Activated B cell treated with CpG ODN at 0.5 μM for 24 hours (primary cell): ENCODE data around the gene REV3L. TPM values are rescaled to one million over a fixed set of nuclear protein-coding genes. Genes with fewer than 3 reads are reported as not detected.

Source experiments
- ATAC-seq: fragments of 200-7000 bp; cut with Tn5 transposase; one replicate; pipeline ENCODE4 v1.10.0; 2021; ENCODE audit warnings: low read depth, mild to moderate bottlenecking, moderate library complexity
- CTCF ChIA-PET: fragments of 350-600 bp; sonication (Branson Sonifier 250); formaldehyde crosslinking; loops from one replicate; lab custom pipeline; 2021; ENCODE audit warnings: antibody characterized with exemption; lab: Charles Lee
- POLR2A ChIA-PET: fragments of 350-600 bp; sonication (Branson Sonifier 250); formaldehyde crosslinking; loops from one replicate; lab custom pipeline; 2021; ENCODE audit warnings: antibody characterized with exemption; lab: Charles Lee
- DNase-seq: peaks from one replicate; pipeline ENCODE4 v3.0.0; 2022
- H3K27ac Mint-ChIP-seq: one replicate; pipeline ENCODE4 v1.8.0; 2020; ENCODE audit warnings: mixed read lengths
- H3K27me3 Mint-ChIP-seq: one replicate; pipeline ENCODE4 v1.8.0; 2021; ENCODE audit warnings: mixed read lengths
- H3K36me3 Mint-ChIP-seq: one replicate; pipeline ENCODE4 v1.8.0; 2021; ENCODE audit warnings: low read depth, mixed read lengths
- H3K4me1 Mint-ChIP-seq: one replicate; pipeline ENCODE4 v1.8.0; 2021; ENCODE audit warnings: mixed read lengths
- H3K4me3 Mint-ChIP-seq: one replicate; pipeline ENCODE4 v1.8.0; 2020; ENCODE audit warnings: mild to moderate bottlenecking, mixed read lengths
- H3K9me3 Mint-ChIP-seq: one replicate; pipeline ENCODE4 v1.8.0; 2020; ENCODE audit warnings: mixed read lengths
- CTCF ChIP-seq: fragments of 200-600 bp; IDR thresholded peaks from one replicate; pipeline ENCODE4 v1.8.0; 2022; ENCODE audit warnings: antibody characterized with exemption, mild to moderate bottlenecking
- intact Hi-C: fragments of 100-400 bp; cut with micrococcal nuclease; formaldehyde crosslinking; loops from one replicate; pipeline ENCODE4 v1.15.1; 2024
- total RNA-seq: library from RNA; stranded (reverse); gene quantifications from 2 replicates; pipeline ENCODE4 v1.2.3, GENCODE V29; 2022

Gene REV3L
- 20.0 and 25.3 TPM in 2 replicates for total RNA-seq

GRCh38 chr6:111482959-111483735, at the start of gene REV3L:
TSS of gene REV3L (minus strand) at chr6:111483218. CDS start at chr6:111482888, 330 bp downstream.
- POLR2A ChIA-PET, result interaction anchor here (0.6 to 2.9 kb wide), 32 partner anchors 17 to 1589 kb away, joined by 3 to 79 read pairs (median 5); partner anchors contain the start of genes CDK19, GTF3C6 and TRAF3IP2
- ATAC-seq, result peak; percentile 51

GRCh38 chr6:111531185-111531584, 48.2 kb upstream of the REV3L start:
- Mint-ChIP-seq H3K9me3 (no peaks in the 10 kb centered on the region), H3K4me3 (no peak overlapping the region), H3K27ac (no peak overlapping the region), H3K36me3 (no peaks in the 10 kb centered on the region), H3K27me3 (no peaks in the 10 kb centered on the region), H3K4me1 (peaks cover 11% of the 10 kb centered on the region)
- no peak for ATAC-seq
- POLR2A ChIA-PET, result no interaction called here
- TF ChIP-seq CTCF, result no peak
- CTCF ChIA-PET, result no interaction called here
- intact Hi-C loops, result no loop called here
- no peak for DNase-seq

More at GRCh38 chr6:111482959-111483735, at the start of gene REV3L:
- no peak for TF ChIP-seq CTCF
- Mint-ChIP-seq H3K27ac (peak within 1 kb of the TSS; percentile 99), H3K4me3 (peak within 1 kb of the TSS; percentile 97), H3K4me1 (peaks cover 39% of the 10 kb centered on the region), H3K9me3 (no peaks in the 10 kb centered on the region), H3K36me3 (peaks cover 15% of the 10 kb centered on the region), H3K27me3 (no peaks in the 10 kb centered on the region)
- DNase-seq, result peak; percentile 88
- CTCF ChIA-PET, result interaction anchor here (3.2 kb wide), 1 partner anchor 224 kb away, joined by 35 read pairs; a partner anchor contains a TSS
- intact Hi-C loops, result loop anchor here (1.0 to 10.0 kb wide), 9 partner anchors 77 to 1792 kb away; partner anchors contain the start of genes AK9, AMD1, CDK19 and FAM229B

GRCh38 chr6:111530667-111531066, 47.6 kb upstream of the REV3L start:
- no peak overlapping the region for H3K27ac Mint-ChIP-seq
- ATAC-seq (no peak), DNase-seq (no peak)
- H3K4me3 Mint-ChIP-seq, result no peak overlapping the region
- no peaks in the 10 kb centered on the region for H3K9me3 Mint-ChIP-seq
- no peak for TF ChIP-seq CTCF
- H3K36me3 Mint-ChIP-seq, result no peaks in the 10 kb centered on the region
- H3K27me3 Mint-ChIP-seq, result no peaks in the 10 kb centered on the region
- H3K4me1 Mint-ChIP-seq, result peaks cover 11% of the 10 kb centered on the region
- ChIA-PET POLR2A (no interaction called here), CTCF (no interaction called here)
- intact Hi-C loops, result no loop called here

- no peak overlapping the region for H3K27ac Mint-ChIP-seq
- intact Hi-C loops, result no loop called here
- no peaks in the 10 kb centered on the region for H3K9me3 Mint-ChIP-seq
- ChIA-PET POLR2A (no interaction called here), CTCF (no interaction called here)
- no peaks in the 10 kb centered on the region for H3K36me3 Mint-ChIP-seq
- H3K27me3 Mint-ChIP-seq, result no peaks in the 10 kb centered on the region
- ATAC-seq (no peak), DNase-seq (no peak)
- TF ChIP-seq CTCF, result no peak
- H3K4me3 Mint-ChIP-seq, result no peak overlapping the region
- H3K4me1 Mint-ChIP-seq, result peaks cover 11% of the 10 kb centered on the region
These were observed 47.2 kb upstream of the REV3L start for GRCh38 chr6:111530218-111530617.

GRCh38 chr6:111527367-111527766, 44.3 kb upstream of the REV3L start:
- Mint-ChIP-seq H3K4me3 (no peak overlapping the region), H3K27ac (no peak overlapping the region), H3K9me3 (no peaks in the 10 kb centered on the region), H3K36me3 (no peaks in the 10 kb centered on the region), H3K27me3 (no peaks in the 10 kb centered on the region), H3K4me1 (peaks cover 4% of the 10 kb centered on the region)
- ATAC-seq, result no peak
- CTCF ChIA-PET, result no interaction called here
- TF ChIP-seq CTCF, result no peak
- DNase-seq, result no peak
- intact Hi-C loops, result no loop called here
- POLR2A ChIA-PET, result interaction anchor here (0.6 kb wide), 1 partner anchor 124 kb away, joined by 9 read pairs; no protein-coding TSS in a partner anchor
